ENCODE results near the gene DDX41. TPM values are rescaled to one million over a fixed set of nuclear protein-coding genes. Genes with fewer than 3 reads are reported as not detected.
"Not testable (repeated sequence)": the region's sequence is repeated elsewhere in the genome, so short reads cannot be mapped to it uniquely, and the experiment has no call there.

DDX41 gene
- polyA plus RNA-seq (ENCODE audit: insufficient read depth in 1 of 5, insufficient read length in 5 of 5, low replicate concordance in 1 of 5) = 100 to 1,000 TPM in 1 of 5 donors, 10 to 100 TPM in 4; 74.4 to 104 (median 84.1) TPM
- long read RNA-seq, donor 1, transcript DDX41-208 (17 exons, 2,607 nt) = major isoform, 7 of 32 reads
- long read RNA-seq, donor 1, partial matches to known transcripts = 22 of 32 reads
- long read RNA-seq, donor 1, other reads (novel, unspliced or antisense) = 0 of 32 reads
- long read RNA-seq, donor 2, transcript DDX41-208 (17 exons, 2,607 nt) = major isoform, 5 of 20 reads
- long read RNA-seq, donor 2, partial matches to known transcripts = 12 of 20 reads
- long read RNA-seq, donor 2, other reads (novel, unspliced or antisense) = 0 of 20 reads
- long read RNA-seq, donor 3, partial matches to known transcripts = 13 of 18 reads
- long read RNA-seq, donor 3, other reads (novel, unspliced or antisense) = 0 of 18 reads
- long read RNA-seq, donor 4, partial matches to known transcripts = 0 of 5 reads
- long read RNA-seq, donor 4, other reads (novel, unspliced or antisense) = 0 of 5 reads
- long read RNA-seq, donor 5, partial matches to known transcripts = 32 of 42 reads
- long read RNA-seq, donor 5, other reads (novel, unspliced or antisense) = 0 of 42 reads
- long read RNA-seq, donor 6, transcript DDX41-208 (17 exons, 2,607 nt) = major isoform, 5 of 28 reads
- long read RNA-seq, donor 6, partial matches to known transcripts = 16 of 28 reads
- long read RNA-seq, donor 6, other reads (novel, unspliced or antisense) = 0 of 28 reads
- long read RNA-seq, donor 7, transcript DDX41-208 (17 exons, 2,607 nt) = major isoform, 7 of 68 reads
- long read RNA-seq, donor 7, partial matches to known transcripts = 54 of 68 reads
- long read RNA-seq, donor 7, other reads (novel, unspliced or antisense) = 0 of 68 reads
- long read RNA-seq, donor 8, partial matches to known transcripts = 0 of 1 reads
- long read RNA-seq, donor 8, other reads (novel, unspliced or antisense) = 0 of 1 reads

GRCh38 chr5:177516601-177517568, at the start of gene DDX41:
DDX41 (minus strand) TSS chr5:177516961; CDS start chr5:177516945, 16 bp downstream.
- DNase-seq = peak; percentile 98

GRCh38 chr5:177565046-177565445, 48.3 kb upstream of the DDX41 start:
- no peak for DNase-seq

GRCh38 chr5:177559446-177559941, 42.7 kb upstream of the DDX41 start:
- not testable (repeated sequence) for DNase-seq

- no peak for DNase-seq
These were observed 41.0 kb upstream of the DDX41 start for GRCh38 chr5:177557796-177558195.

- no peak for DNase-seq
These were observed 40.4 kb upstream of the DDX41 start for GRCh38 chr5:177557041-177557647.

GRCh38 chr5:177555665-177556064, 38.9 kb upstream of the DDX41 start:
- DNase-seq = no peak

GRCh38 chr5:177555228-177555627, 38.5 kb upstream of the DDX41 start:
- no peak for DNase-seq

GRCh38 chr5:177554474-177555111, 37.8 kb upstream of the DDX41 start, which contains the start of gene FAM193B:
FAM193B (minus strand) TSS chr5:177554563; CDS start chr5:177554458, 105 bp downstream.
- DNase-seq = peak; percentile 86 to 88

GRCh38 chr5:177553671-177554429, 37.1 kb upstream of the DDX41 start:
- no peak for DNase-seq

- no peak for DNase-seq
These were observed 36.2 kb upstream of the DDX41 start for GRCh38 chr5:177552839-177553455.

GRCh38 chr5:177550122-177550521, 33.4 kb upstream of the DDX41 start:
- no peak for DNase-seq

- DNase-seq = no peak
These were observed 31.7 kb upstream of the DDX41 start for GRCh38 chr5:177548495-177548894.

- DNase-seq = no peak
These were observed 31.0 kb upstream of the DDX41 start for GRCh38 chr5:177547736-177548135.

GRCh38 chr5:177546258-177546741, 29.5 kb upstream of the DDX41 start:
- DNase-seq = peak; percentile 46 to 67

DNA sequence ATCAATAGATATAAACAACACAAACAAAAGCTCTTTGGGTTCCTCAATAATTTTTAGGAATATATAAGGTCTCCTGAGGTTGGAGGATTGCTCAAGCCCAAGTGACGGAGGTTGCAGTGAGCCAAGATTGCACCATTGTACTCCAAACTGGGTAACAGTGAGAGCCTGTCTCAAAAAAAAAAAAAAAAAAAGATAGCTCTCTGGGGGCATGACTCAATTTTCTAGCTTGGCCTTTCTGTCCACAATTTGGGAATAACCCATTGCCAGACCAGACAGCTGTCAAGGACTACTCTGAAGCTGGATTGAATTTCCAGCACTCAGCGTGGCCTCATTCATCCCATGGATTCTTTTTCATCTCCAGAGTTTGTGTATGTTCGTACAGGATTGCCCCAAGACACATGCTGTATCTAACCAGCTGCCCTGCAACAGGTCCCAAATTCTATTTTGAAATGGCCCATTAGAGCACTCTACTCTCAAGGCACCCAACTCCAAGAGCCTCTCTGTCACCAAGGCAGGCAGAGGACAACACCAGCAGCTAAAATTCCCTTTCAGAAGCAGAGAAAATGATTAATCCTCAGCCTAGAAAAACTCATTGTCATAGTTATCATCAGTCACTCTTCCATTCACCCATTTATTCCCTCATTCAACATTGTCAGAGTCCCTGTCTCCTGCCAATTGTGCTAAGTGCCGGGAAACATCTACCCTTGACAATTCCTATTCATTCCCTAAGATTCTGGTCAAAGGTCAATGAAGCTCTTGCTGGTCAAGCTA, 28.9 kb upstream of the DDX41 start:
- peak; percentile 51 to 65 for DNase-seq

DNA sequence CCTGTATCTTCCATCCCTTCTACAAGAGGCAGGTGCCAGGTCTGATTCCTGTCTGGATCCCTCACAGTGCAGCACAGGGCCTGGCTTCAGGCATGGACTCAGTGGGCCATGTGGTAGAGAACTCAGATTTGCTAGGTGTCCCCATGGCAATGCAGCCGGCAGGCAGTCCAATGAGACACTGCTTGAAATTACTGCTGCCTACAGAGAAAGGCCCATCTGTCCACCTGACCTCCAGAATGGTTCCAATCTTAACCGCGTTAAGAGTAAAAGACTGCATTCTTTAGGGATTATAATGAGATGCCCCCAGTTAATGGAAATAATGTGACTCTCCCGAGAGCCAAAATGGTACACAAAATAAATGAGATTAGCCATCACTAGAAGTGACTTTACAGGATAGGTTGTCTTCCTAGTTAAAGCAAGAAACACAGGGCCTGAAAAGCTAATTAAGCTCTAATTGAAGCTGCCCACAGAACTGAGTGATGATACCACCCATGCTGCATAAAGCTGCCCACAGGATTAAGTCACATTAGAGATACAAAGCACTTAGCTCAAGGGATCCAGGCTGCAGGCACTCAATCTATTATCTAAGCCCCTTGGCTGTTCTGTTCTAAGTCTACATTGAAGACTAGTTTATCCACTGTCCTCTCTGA, 26.2 kb upstream of the DDX41 start:
- DNase-seq = no peak

GRCh38 chr5:177540438-177540837, 23.7 kb upstream of the DDX41 start:
- no peak for DNase-seq

Data from right lung (tissue), 10 donors.